Osteoblast (primary cell): ENCODE data around the gene FSTL4. TPM values are rescaled to one million over a fixed set of nuclear protein-coding genes. Genes with fewer than 3 reads are reported as not detected.

Source experiments
- DNase-seq: peaks from one replicate; pipeline ENCODE4 v3.0.0; 2011; ENCODE audit warnings: low spot score, mixed read lengths; ENCODE audit not compliant: insufficient read length; ENCODE audit errors: missing footprints
- H2AFZ ChIP-seq: 2 replicates; pipeline ENCODE4 v1.6.0; 2011; ENCODE audit warnings: mild to moderate bottlenecking, low read length
- H3K27ac ChIP-seq: 2 replicates; pipeline ENCODE4 v1.5.1; 2011; ENCODE audit warnings: mild to moderate bottlenecking, low read depth, low read length, moderate library complexity
- H3K27me3 ChIP-seq: 2 replicates; pipeline ENCODE4 v1.6.0; 2012; ENCODE audit warnings: mild to moderate bottlenecking, control low read depth, inconsistent platforms, low read length, moderate library complexity; ENCODE audit not compliant: insufficient read depth
- H3K36me3 ChIP-seq: 2 replicates; pipeline ENCODE4 v1.5.1; 2011; ENCODE audit warnings: mild to moderate bottlenecking, low read length, control low read depth, moderate library complexity; ENCODE audit not compliant: insufficient read depth
- H3K4me1 ChIP-seq: 2 replicates; pipeline ENCODE4 v1.5.1; 2011; ENCODE audit warnings: mild to moderate bottlenecking, low read length, control low read depth, moderate library complexity; ENCODE audit not compliant: insufficient read depth
- H3K4me2 ChIP-seq: 2 replicates; pipeline ENCODE4 v1.6.0; 2011; ENCODE audit warnings: mild to moderate bottlenecking, low read length; ENCODE audit not compliant: insufficient read depth
- H3K4me3 ChIP-seq: fragments of 200-600 bp; sonication (generic); 3 replicates; pipeline ENCODE4 v1.5.1; 2012; ENCODE audit warnings: mild to moderate bottlenecking, low read length, inconsistent platforms; ENCODE audit not compliant: insufficient read depth
- H3K79me2 ChIP-seq: 2 replicates; pipeline ENCODE4 v1.6.0; 2012; ENCODE audit warnings: mild to moderate bottlenecking, low read length, control low read depth, inconsistent platforms; ENCODE audit not compliant: insufficient read depth
- H3K9me3 ChIP-seq: 2 replicates; pipeline ENCODE4 v1.5.1; 2011; ENCODE audit warnings: low read depth, low read length, control low read depth
- H4K20me1 ChIP-seq: 2 replicates; pipeline ENCODE4 v1.6.0; 2012; ENCODE audit warnings: mild to moderate bottlenecking, low read length, control low read depth; ENCODE audit not compliant: insufficient read depth
- total RNA-seq: library from RNA; depleted of rRNA; stranded (reverse); fragments of >200 nt; gene quantifications from 2 replicates; pipeline ENCODE4 v1.2.3, GENCODE V29; 2012
- TF ChIP-seq, protein P1 (sequence below): IDR thresholded peaks from 2 replicates; pipeline ENCODE4 v1.5.1; 2011; ENCODE audit warnings: mild to moderate bottlenecking, low read depth, low read length, moderate library complexity; ENCODE audit errors: extremely low read depth

The FSTL4 gene
- total RNA-seq, 1 donor = not detected

DNA sequence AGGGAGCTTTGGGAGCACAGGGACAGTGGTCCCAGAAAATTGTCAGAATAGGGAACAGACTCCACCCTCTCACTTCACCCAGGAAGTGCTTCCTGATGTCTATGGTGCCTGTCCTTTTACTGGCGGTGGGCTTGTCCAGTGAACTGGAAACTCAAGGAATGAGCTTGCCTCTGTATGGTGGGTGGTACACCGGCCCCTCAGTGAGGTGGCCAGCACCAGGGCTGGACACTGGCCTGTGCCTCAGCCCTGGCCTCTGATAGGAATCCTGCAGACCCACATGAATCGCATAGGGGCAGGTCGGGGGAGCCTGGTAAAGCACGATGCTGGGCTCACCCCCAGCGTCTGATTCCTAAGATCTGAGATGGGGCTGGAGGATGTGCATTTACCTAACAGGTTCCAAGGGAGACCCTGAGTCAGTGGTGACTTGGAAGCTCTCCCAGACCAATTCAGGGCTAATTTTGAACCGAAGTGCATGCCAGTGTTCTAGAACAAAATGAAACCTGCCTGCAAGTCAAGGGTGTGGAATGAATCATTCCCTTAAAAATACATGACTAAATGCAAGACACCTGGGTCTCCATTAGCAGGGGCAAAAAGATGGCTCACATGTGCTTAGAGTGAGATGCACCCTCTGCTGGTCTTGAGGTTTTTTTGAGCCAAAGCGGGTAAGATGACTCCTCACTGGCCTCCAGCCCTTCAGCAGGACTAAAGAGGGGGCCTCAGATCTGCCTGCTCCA lies 382.2 kb downstream of the FSTL4 start:
- Histone ChIP-seq H3K79me2 (no peaks in the 10 kb centered on the region), H3K27me3 (peaks cover 5% of the 10 kb centered on the region), H3K9me3 (no peaks in the 10 kb centered on the region), H3K4me1 (no peaks in the 10 kb centered on the region), H3K4me2 (no peak overlapping the region), H3K36me3 (no peaks in the 10 kb centered on the region), H2AFZ (no peak overlapping the region), H3K4me3 (no peak overlapping the region), H4K20me1 (no peaks in the 10 kb centered on the region), H3K27ac (no peak overlapping the region)
- TF ChIP-seq, protein P1, sequence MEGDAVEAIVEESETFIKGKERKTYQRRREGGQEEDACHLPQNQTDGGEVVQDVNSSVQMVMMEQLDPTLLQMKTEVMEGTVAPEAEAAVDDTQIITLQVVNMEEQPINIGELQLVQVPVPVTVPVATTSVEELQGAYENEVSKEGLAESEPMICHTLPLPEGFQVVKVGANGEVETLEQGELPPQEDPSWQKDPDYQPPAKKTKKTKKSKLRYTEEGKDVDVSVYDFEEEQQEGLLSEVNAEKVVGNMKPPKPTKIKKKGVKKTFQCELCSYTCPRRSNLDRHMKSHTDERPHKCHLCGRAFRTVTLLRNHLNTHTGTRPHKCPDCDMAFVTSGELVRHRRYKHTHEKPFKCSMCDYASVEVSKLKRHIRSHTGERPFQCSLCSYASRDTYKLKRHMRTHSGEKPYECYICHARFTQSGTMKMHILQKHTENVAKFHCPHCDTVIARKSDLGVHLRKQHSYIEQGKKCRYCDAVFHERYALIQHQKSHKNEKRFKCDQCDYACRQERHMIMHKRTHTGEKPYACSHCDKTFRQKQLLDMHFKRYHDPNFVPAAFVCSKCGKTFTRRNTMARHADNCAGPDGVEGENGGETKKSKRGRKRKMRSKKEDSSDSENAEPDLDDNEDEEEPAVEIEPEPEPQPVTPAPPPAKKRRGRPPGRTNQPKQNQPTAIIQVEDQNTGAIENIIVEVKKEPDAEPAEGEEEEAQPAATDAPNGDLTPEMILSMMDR = no peak
- DNase-seq = no peak

DNA sequence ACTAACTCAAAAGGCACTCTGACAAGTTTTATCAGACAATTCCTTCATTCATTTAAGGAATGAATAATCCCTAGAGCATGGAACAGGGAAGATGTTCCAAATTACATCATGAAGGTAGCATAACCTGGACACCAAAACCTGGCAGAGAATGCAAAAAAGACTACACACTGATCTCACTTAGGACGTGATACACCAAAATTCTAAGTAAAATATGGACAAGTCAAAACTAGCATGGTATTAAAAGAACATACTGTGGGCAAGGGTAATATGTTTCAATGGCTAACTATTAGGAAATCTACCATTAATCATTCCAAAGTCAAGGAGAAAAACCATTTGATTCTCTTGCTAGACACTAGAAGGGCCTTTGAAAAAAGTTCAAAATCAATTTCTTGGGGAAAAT lies 384.0 kb downstream of the FSTL4 start:
- no peaks in the 10 kb centered on the region for H3K36me3 ChIP-seq
- H3K9me3 ChIP-seq = no peaks in the 10 kb centered on the region
- no peaks in the 10 kb centered on the region for H3K4me1 ChIP-seq
- peaks cover 8% of the 10 kb centered on the region for H3K27me3 ChIP-seq
- no peak overlapping the region for H2AFZ ChIP-seq
- no peaks in the 10 kb centered on the region for H3K79me2 ChIP-seq
- no peak overlapping the region for H3K27ac ChIP-seq
- H3K4me3 ChIP-seq = no peak overlapping the region
- H4K20me1 ChIP-seq = no peaks in the 10 kb centered on the region
- DNase-seq = no peak
- TF ChIP-seq, protein P1 = no peak
- H3K4me2 ChIP-seq = no peak overlapping the region

DNA sequence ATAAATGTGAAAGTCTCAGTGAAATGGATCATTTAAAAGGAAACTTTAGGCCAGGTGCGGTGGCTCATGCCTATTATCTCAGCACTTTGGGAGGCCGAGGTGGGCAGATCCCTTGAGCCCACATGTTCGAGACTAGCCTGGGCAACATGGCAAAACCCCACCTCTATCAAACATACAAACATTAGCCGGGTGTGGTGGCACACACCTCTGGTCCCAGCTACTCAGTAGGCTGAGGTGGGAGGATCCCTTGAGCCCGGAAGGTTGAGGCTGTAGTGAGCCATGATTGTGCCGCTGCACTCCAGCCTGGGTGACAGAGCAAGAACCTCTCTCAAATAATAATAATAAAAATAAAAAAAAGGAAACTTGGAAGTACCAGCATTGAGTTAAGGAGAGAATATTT lies 384.4 kb downstream of the FSTL4 start:
- Histone ChIP-seq H3K9me3 (no peaks in the 10 kb centered on the region), H3K4me3 (no peak overlapping the region), H3K4me2 (no peak overlapping the region), H3K4me1 (no peaks in the 10 kb centered on the region), H3K27me3 (peaks cover 8% of the 10 kb centered on the region), H2AFZ (no peak overlapping the region), H4K20me1 (no peaks in the 10 kb centered on the region), H3K79me2 (no peaks in the 10 kb centered on the region), H3K27ac (no peak overlapping the region), H3K36me3 (no peaks in the 10 kb centered on the region)
- DNase-seq = no peak
- TF ChIP-seq, protein P1 = no peak

DNA sequence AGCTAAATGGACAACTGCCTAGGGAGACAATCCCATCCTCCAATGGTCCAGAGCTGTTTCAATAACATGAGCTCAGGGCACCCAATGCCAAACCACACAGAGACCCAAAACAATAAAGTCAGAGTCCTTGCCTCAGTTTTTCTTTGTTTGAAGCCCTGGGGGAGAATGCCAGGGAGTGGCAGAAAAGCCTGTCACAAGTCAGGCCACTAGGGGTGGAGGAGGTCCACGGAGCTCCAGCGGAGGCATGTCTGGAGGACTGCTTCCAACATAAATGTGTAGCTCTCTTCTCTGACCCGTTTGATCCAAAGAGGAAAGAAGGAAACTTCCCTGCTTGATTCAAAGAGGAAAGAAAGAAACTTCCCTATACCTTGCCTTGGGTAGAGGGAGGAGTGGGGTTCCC lies 385.3 kb downstream of the FSTL4 start:
- H3K9me3 ChIP-seq = no peaks in the 10 kb centered on the region
- H3K27ac ChIP-seq = no peak overlapping the region
- no peak overlapping the region for H3K4me2 ChIP-seq
- no peaks in the 10 kb centered on the region for H3K4me1 ChIP-seq
- TF ChIP-seq, protein P1 = no peak
- H2AFZ ChIP-seq = no peak overlapping the region
- H3K79me2 ChIP-seq = no peaks in the 10 kb centered on the region
- no peaks in the 10 kb centered on the region for H3K36me3 ChIP-seq
- H3K4me3 ChIP-seq = no peak overlapping the region
- H3K27me3 ChIP-seq = peaks cover 8% of the 10 kb centered on the region
- H4K20me1 ChIP-seq = no peaks in the 10 kb centered on the region
- no peak for DNase-seq
